ENCODE results near the gene BCL7C.
A peak's percentile ranks its signal among the peaks of the same experiment; 100 is the strongest.
"Not testable (repeated sequence)": the region's sequence is repeated elsewhere in the genome, so short reads cannot be mapped to it uniquely, and the experiment has no call there.

BCL7C gene

GRCh38 chr16:30860729-30861128 lies 33.1 kb downstream of the BCL7C start:
- not testable (repeated sequence) for DNase-seq

GRCh38 chr16:30858829-30859423 lies 35.0 kb downstream of the BCL7C start:
- DNase-seq, result no peak

GRCh38 chr16:30858111-30858495 lies 35.8 kb downstream of the BCL7C start:
- DNase-seq, result no peak

GRCh38 chr16:30853758-30854157 lies 40.1 kb downstream of the BCL7C start:
- DNase-seq, result no peak

GRCh38 chr16:30850246-30850645 lies 43.6 kb downstream of the BCL7C start:
- no peak for DNase-seq

- DNase-seq, result no peak
These were observed 47.1 kb downstream of the BCL7C start for GRCh38 chr16:30846649-30847402.

- DNase-seq, result peak; percentile 80
These were observed 49.0 kb downstream of the BCL7C start for GRCh38 chr16:30844671-30845449.

- no peak for DNase-seq
These were observed 49.6 kb downstream of the BCL7C start for GRCh38 chr16:30844346-30844670.

- no peak for DNase-seq
These were observed 50.4 kb downstream of the BCL7C start for GRCh38 chr16:30843501-30843900.

GRCh38 chr16:30842971-30843370 lies 50.9 kb downstream of the BCL7C start:
- DNase-seq, result no peak

- no peak for DNase-seq
These were observed 52.5 kb downstream of the BCL7C start for GRCh38 chr16:30841332-30841731.

GRCh38 chr16:30840611-30841010 lies 53.3 kb downstream of the BCL7C start:
- no peak for DNase-seq

GRCh38 chr16:30839523-30840227 lies 54.2 kb downstream of the BCL7C start:
- DNase-seq, result peak; percentile 26

GRCh38 chr16:30838876-30839471 lies 54.9 kb downstream of the BCL7C start:
- no peak for DNase-seq

GRCh38 chr16:30837904-30838303 lies 56.0 kb downstream of the BCL7C start:
- DNase-seq, result no peak
